Thymus (tissue), 11 donors: Measurements from ENCODE around the gene C3orf38. TPM values are rescaled to one million over a fixed set of nuclear protein-coding genes. Genes with fewer than 3 reads are reported as not detected.

ENCODE experiments used
- DNase-seq, 9 donors: peaks; one replicate each; pipeline ENCODE4 v3.0.0-alpha.2; 2013; ENCODE audit warnings: low spot score in 9 of 9, low read depth in 6 of 9, missing footprints in 1 of 9
- H3K27ac ChIP-seq, 2 donors: one replicate each; pipeline ENCODE4 v1.5.1; 2013; ENCODE audit warnings: control low read depth in 1 of 2, low read depth in 1 of 2, low read length in 1 of 2, mild to moderate bottlenecking in 1 of 2, moderate library complexity in 1 of 2
- H3K27me3 ChIP-seq, 2 donors: one replicate each; pipeline ENCODE4 v1.5.1; 2013; ENCODE audit warnings: low read length in 1 of 2; ENCODE audit not compliant: control insufficient read depth in 2 of 2, insufficient read depth in 1 of 2
- H3K36me3 ChIP-seq, 2 donors: one replicate each; pipeline ENCODE4 v1.5.1; 2013; ENCODE audit warnings: low read length in 1 of 2, mild to moderate bottlenecking in 1 of 2, moderate library complexity in 1 of 2; ENCODE audit not compliant: control insufficient read depth in 2 of 2, insufficient read depth in 2 of 2
- H3K4me1 ChIP-seq, 2 donors: one replicate each; pipeline ENCODE4 v1.5.1; 2013; ENCODE audit warnings: low read length in 2 of 2; ENCODE audit not compliant: control insufficient read depth in 2 of 2, insufficient read depth in 2 of 2
- H3K4me3 ChIP-seq, 2 donors: one replicate each; pipeline ENCODE4 v1.5.1; 2013; ENCODE audit warnings: low read length in 2 of 2, control low read depth in 1 of 2, mild to moderate bottlenecking in 1 of 2
- H3K9me3 ChIP-seq, 2 donors: one replicate each; pipeline ENCODE4 v1.5.1; 2013; ENCODE audit warnings: low read length in 1 of 2, mild to moderate bottlenecking in 1 of 2; ENCODE audit not compliant: control insufficient read depth in 2 of 2, insufficient read depth in 1 of 2
- WGBS: extraction: QIAGEN DNeasy Blood & Tissue Kit; methylation state at CpG from one replicate; pipeline ENCODE4 v1.1.7; 2013; 5-methylcytosine and 5-hydroxymethylcytosine counted together
- polyA plus RNA-seq: library from polyadenylated mRNA; stranded (reverse); fragments of 200-250 nt; gene quantifications from one replicate; pipeline ENCODE4 v1.2.3, GENCODE V29; 2013
- total RNA-seq: library from RNA; stranded (reverse); fragments of 120-200 nt; gene quantifications from one replicate; pipeline ENCODE4 v1.2.4, GENCODE V29; 2013
- donor health status: healthy.

The C3orf38 gene
- total and polyA plus RNA-seq, 2 donors = 16.7 to 40.4 TPM

DNA sequence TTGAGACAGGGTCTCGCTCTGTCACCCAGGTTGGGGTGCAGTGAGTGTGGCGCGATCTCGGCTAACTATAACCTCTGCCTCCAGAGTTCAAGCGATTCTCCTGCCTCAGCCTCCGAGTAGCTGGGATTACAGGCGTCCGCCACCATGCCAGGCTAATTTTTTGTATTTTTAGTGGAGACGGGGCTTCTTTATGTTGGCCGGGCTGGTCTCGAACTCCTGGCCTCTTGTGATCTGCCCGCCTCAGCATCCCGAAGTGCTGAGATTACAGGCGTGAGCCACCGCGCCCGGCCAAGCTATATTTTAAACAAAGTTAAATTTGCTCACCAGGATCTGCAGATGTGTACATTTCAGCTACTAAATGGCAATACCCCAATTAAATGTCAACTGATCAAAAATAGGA is 1.1 kb upstream of the C3orf38 start:
- Histone ChIP-seq H3K27ac (no peak overlapping the region), H3K4me3 (peak overlapping the region; percentile 92 to 100), H3K4me1 (peaks cover 11% of the 10 kb centered on the region in 2 donors), H3K36me3 (peaks cover 0 to 6% of the 10 kb centered on the region in 2 donors), H3K9me3 (no peaks in the 10 kb centered on the region), H3K27me3 (no peaks in the 10 kb centered on the region)
- 79% methylated on average over 17 of the region's 17 CpGs for WGBS
- DNase-seq = no peak

DNA sequence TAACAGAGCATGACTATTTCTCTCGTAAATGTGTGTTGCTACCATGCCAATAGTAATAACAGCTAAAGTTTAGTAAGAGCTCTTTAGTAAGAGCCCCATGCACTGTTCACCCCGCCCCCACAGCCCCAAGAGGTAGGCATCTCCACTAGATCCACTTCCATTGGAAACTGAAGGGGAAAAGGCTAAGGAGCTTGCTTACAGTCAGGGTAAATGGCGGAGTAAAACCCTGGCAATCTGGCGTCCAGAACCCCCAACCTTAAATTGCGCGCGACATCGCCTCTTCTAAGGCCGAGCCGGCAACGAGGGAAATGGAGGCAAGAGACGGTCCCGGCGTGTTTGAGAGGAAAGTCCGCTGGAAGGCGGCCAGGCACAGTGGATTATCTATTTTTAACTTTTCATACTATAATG is 654 bp upstream of the C3orf38 start:
- Histone ChIP-seq H3K4me3 (peak overlapping the region; percentile 92 to 100), H3K9me3 (no peaks in the 10 kb centered on the region), H3K27ac (peak overlapping the region; percentile 92 to 97), H3K27me3 (no peaks in the 10 kb centered on the region), H3K36me3 (peaks cover 0 to 11% of the 10 kb centered on the region in 2 donors), H3K4me1 (peaks cover 11% of the 10 kb centered on the region in 2 donors)
- WGBS = under 1% methylated on average over 16 of the region's 16 CpGs
- DNase-seq = peak in 2 of 9 donors; percentile 23 to 30

DNA sequence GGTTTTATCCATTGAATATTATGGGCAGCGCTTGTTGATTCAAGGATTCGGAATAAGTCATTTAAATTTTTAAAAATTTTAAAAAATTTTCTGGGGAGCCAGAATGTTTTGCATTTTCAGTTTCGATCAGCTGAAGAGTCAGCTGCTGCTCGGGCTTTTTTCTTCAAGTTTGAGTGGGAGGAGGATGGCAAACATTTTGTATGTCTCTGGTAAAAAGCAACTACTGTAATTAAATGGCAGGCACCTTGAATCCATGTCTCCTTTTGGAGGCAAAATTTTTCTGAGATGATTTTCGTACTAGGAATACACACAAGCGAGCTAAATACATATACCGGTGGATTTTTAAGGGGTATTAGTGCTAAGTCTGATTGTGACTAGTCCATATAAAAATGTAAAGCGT is 612 bp downstream of the C3orf38 start:
- Histone ChIP-seq H3K36me3 (peaks cover 6 to 22% of the 10 kb centered on the region in 2 donors), H3K4me3 (peak overlapping the region; percentile 92 to 100), H3K27ac (peak overlapping the region; percentile 92 to 97), H3K4me1 (peaks cover 11% of the 10 kb centered on the region in 2 donors), H3K9me3 (no peaks in the 10 kb centered on the region), H3K27me3 (no peaks in the 10 kb centered on the region)
- peak in 8 of 9 donors; percentile 13 to 73 (median 33) for DNase-seq
- WGBS = 2% methylated on average over 8 of the region's 8 CpGs

- under 1% methylated on average over 6 of the region's 6 CpGs for WGBS
- no peaks in the 10 kb centered on the region for H3K9me3 ChIP-seq
- H3K4me3 ChIP-seq = peak overlapping the region; percentile 92 to 100
- H3K36me3 ChIP-seq = peaks cover 6 to 26% of the 10 kb centered on the region in 2 donors
- DNase-seq = peak in 2 of 9 donors; percentile 4 to 42
- no peaks in the 10 kb centered on the region for H3K27me3 ChIP-seq
- peaks cover 11 to 13% of the 10 kb centered on the region in 2 donors for H3K4me1 ChIP-seq
- peak overlapping the region in 1 of 2 donors; percentile 92 for H3K27ac ChIP-seq
These were observed 1.0 kb downstream of the C3orf38 start for GRCh38 chr3:88150806-88151205.

GRCh38 chr3:88151358-88151757 is 1.6 kb downstream of the C3orf38 start:
- H3K36me3 ChIP-seq = peaks cover 10 to 32% of the 10 kb centered on the region in 2 donors
- H3K27ac ChIP-seq = peak overlapping the region in 1 of 2 donors; percentile 3
- H3K9me3 ChIP-seq = no peaks in the 10 kb centered on the region

DNA sequence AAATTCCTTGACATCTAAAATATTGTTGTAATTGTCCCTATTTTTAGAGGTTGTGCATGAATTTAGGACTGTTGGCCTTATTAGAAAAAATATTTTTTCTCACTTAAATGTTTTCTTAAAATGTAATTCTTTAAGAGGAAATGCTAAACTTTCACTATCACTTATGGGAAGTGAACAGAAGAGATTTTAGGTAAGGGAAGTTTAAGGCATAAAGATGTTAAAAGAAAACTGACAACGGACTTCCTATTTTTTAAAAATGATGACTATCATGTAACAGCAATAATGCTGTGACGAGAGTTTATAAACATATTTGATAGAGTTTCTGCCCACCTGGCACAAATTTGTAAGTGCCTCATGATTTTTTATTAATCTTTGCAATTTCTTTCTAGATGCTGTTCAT is 3.1 kb downstream of the C3orf38 start:
- no peak overlapping the region for H3K4me3 ChIP-seq
- H3K36me3 ChIP-seq = peaks cover 13 to 41% of the 10 kb centered on the region in 2 donors
- no peak overlapping the region for H3K27ac ChIP-seq
- no peaks in the 10 kb centered on the region for H3K27me3 ChIP-seq
- no peaks in the 10 kb centered on the region for H3K9me3 ChIP-seq
- WGBS = 81% methylated on average over 2 of the region's 2 CpGs
- peaks cover 11 to 13% of the 10 kb centered on the region in 2 donors for H3K4me1 ChIP-seq
- no peak for DNase-seq

More at GRCh38 chr3:88151358-88151757, 1.6 kb downstream of the C3orf38 start:
- Histone ChIP-seq H3K27me3 (no peaks in the 10 kb centered on the region), H3K4me3 (peak overlapping the region; percentile 92 to 100), H3K4me1 (peaks cover 11 to 13% of the 10 kb centered on the region in 2 donors)
- WGBS = 51% methylated on average over 4 of the region's 4 CpGs
- DNase-seq = peak in 4 of 9 donors; percentile 4 to 40 (median 13)

DNA sequence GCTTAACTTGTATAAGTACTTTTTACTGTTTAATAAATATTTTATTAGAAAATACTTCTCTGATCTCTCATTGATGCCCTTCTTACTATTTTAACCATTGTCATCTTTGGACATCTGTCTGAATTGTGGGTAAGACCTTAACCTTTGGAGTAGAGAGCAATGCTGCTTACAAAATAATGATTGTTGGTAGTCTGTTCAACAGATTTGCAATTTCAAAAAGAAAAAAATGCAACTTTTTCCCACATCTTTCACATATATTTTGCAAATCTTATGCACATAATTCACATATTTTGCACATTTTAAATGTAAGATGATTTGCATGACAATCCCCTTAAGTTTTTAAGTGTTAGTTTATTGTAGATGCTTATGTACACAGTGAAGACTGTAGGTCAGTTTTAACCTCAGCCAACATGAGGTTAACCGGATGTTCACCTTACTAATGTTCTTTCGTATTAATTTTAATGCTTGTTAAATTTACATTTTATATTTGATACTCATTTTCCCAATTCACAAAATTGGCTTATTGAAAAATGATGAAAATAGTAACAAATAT is 16.7 kb downstream of the C3orf38 start:
- no peak for DNase-seq
- WGBS = 97% methylated on average over 2 of the region's 2 CpGs
- no peaks in the 10 kb centered on the region for H3K9me3 ChIP-seq
- no peak overlapping the region for H3K27ac ChIP-seq
- no peak overlapping the region for H3K4me3 ChIP-seq
- no peaks in the 10 kb centered on the region for H3K36me3 ChIP-seq
- no peaks in the 10 kb centered on the region for H3K4me1 ChIP-seq
- H3K27me3 ChIP-seq = no peaks in the 10 kb centered on the region

DNA sequence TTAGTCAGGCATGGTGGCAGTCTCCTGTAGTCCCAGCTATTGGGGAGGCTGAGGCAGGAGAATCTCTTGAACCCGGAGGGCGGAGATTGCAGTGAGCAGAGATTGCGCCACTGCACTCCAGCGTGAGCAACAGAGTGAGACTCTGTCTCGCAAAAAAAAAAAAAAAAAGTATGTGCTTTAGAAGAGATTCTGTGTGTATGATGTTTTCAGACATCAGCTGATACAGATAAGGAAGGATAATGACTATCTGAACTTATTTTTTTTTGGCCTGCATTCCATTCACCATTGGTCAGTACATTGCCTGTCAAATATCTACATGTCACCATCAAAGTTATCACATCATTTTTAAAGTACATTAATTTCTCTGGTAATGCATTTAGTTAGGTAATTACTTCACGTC is 17.4 kb downstream of the C3orf38 start:
- no peaks in the 10 kb centered on the region for H3K4me1 ChIP-seq
- no peaks in the 10 kb centered on the region for H3K9me3 ChIP-seq
- H3K27ac ChIP-seq = no peak overlapping the region
- H3K27me3 ChIP-seq = no peaks in the 10 kb centered on the region
- no peak for DNase-seq
- H3K4me3 ChIP-seq = no peak overlapping the region
- 99% methylated on average over 6 of the region's 6 CpGs for WGBS
- H3K36me3 ChIP-seq = no peaks in the 10 kb centered on the region

DNA sequence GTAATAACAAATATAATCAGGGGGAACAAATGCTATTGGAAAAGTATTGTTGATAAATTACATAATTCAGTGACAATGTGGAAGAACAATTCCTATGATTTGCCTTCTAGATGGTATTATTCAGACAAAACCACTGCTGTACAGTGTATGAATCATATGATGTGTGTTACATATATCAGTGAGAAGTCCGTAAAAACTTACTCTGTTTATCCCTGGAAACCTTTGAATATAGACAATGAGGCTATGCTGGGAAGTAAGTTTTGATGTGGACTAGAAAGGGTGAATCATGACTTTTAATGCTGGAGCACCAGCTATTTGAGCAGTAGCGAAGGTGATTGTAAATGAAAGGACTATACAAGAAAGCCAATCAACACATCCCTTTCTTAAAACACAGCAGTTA is 17.9 kb downstream of the C3orf38 start:
- Histone ChIP-seq H3K27me3 (no peaks in the 10 kb centered on the region), H3K4me3 (no peak overlapping the region), H3K4me1 (no peaks in the 10 kb centered on the region), H3K27ac (no peak overlapping the region), H3K36me3 (no peaks in the 10 kb centered on the region), H3K9me3 (no peaks in the 10 kb centered on the region)
- 100% methylated on average over 2 of the region's 2 CpGs for WGBS
- DNase-seq = no peak
